Fibroblast of upper back skin (primary cell): ENCODE measurements around the gene INPP5J.
A peak's percentile ranks its signal among the peaks of the same experiment; 100 is the strongest.
"Not testable (repeated sequence)": the region's sequence is repeated elsewhere in the genome, so short reads cannot be mapped to it uniquely, and the experiment has no call there.

Experiments used
- DNase-seq: peaks from one replicate; pipeline ENCODE4 v3.0.0-alpha.2; 2013

INPP5J gene

GRCh38 chr22:31151872-31152271 is 29.1 kb downstream of the INPP5J start:
- no peak for DNase-seq

- no peak for DNase-seq
Measured at GRCh38 chr22:31153357-31153756, 30.6 kb downstream of the INPP5J start.

GRCh38 chr22:31154975-31155374 is 32.2 kb downstream of the INPP5J start:
- no peak for DNase-seq

- DNase-seq: peak; percentile 48
Measured at GRCh38 chr22:31155422-31155821, 32.7 kb downstream of the INPP5J start.

GRCh38 chr22:31160328-31160978 is 37.7 kb downstream of the INPP5J start:
- no peak for DNase-seq

GRCh38 chr22:31161386-31161785 is 38.6 kb downstream of the INPP5J start:
- DNase-seq: no peak

- DNase-seq: no peak
Measured at GRCh38 chr22:31162015-31162765, 39.4 kb downstream of the INPP5J start.

GRCh38 chr22:31170971-31171370 is 48.2 kb downstream of the INPP5J start:
- DNase-seq: no peak

- DNase-seq: not testable (repeated sequence)
Measured at GRCh38 chr22:31171734-31172133, 49.0 kb downstream of the INPP5J start.

GRCh38 chr22:31173386-31174145 is 50.8 kb downstream of the INPP5J start:
- peak; percentile 81 for DNase-seq

GRCh38 chr22:31176923-31177322 is 54.2 kb downstream of the INPP5J start:
- DNase-seq: no peak

- peak; percentile 95 for DNase-seq
Measured at GRCh38 chr22:31177420-31178162, 54.8 kb downstream of the INPP5J start.

- no peak for DNase-seq
Measured at GRCh38 chr22:31178859-31179258, 56.1 kb downstream of the INPP5J start.

- DNase-seq: peak; percentile 51
Measured at GRCh38 chr22:31179345-31179744, 56.6 kb downstream of the INPP5J start.

- DNase-seq: no peak
Measured at GRCh38 chr22:31184015-31184414, 61.2 kb downstream of the INPP5J start.
